ENCODE results near the gene CAD.

- no peak for TF ChIP-seq EZH2 (IDR thresholded peaks at IDR 0.05)
- no peak for TF ChIP-seq FOXP2 (optimal IDR thresholded peaks at IDR 0.05; ENCODE audit: control extremely low read depth, extremely low read length, insufficient read depth)
- TF ChIP-seq POLR2AphosphoS5 (IDR thresholded peaks at IDR 0.05; ENCODE audit: borderline replicate concordance, low read depth, low read length): no peak
Measured at GRCh38 chr2:27237341-27237945, 20.3 kb downstream of the CAD start.
